ENCODE data around the gene TRAPPC6A. TPM values are rescaled to one million over a fixed set of nuclear protein-coding genes. Genes with fewer than 3 reads are reported as not detected.
A peak's percentile ranks its signal among the peaks of the same experiment; 100 is the strongest.

The TRAPPC6A gene
- total and polyA plus RNA-seq, 2 of the 13 experiments (the other 11 are each of a cell fraction or from before 2014, with no cell fraction given) = 6.5 to 21.0 TPM

- TF ChIP-seq, protein P1, sequence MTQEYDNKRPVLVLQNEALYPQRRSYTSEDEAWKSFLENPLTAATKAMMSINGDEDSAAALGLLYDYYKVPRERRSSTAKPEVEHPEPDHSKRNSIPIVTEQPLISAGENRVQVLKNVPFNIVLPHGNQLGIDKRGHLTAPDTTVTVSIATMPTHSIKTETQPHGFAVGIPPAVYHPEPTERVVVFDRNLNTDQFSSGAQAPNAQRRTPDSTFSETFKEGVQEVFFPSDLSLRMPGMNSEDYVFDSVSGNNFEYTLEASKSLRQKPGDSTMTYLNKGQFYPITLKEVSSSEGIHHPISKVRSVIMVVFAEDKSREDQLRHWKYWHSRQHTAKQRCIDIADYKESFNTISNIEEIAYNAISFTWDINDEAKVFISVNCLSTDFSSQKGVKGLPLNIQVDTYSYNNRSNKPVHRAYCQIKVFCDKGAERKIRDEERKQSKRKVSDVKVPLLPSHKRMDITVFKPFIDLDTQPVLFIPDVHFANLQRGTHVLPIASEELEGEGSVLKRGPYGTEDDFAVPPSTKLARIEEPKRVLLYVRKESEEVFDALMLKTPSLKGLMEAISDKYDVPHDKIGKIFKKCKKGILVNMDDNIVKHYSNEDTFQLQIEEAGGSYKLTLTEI (CRISPR knock-in tag; conservative IDR thresholded peaks at IDR 0.05) = no peak
- peak; percentile 84 for TF ChIP-seq ZNF263 (CRISPR knock-in tag; IDR thresholded peaks at IDR 0.05)
- no peak for TF ChIP-seq ZNF501 (CRISPR knock-in tag; IDR thresholded peaks at IDR 0.05)
- TF ChIP-seq ZNF460 (CRISPR knock-in tag; IDR thresholded peaks at IDR 0.05; ENCODE audit: borderline replicate concordance) = no peak
- TF ChIP-seq XRCC5 (optimal IDR thresholded peaks at IDR 0.05; ENCODE audit: low read length) = peak; percentile 65
- no peak for TF ChIP-seq ZNF781 (CRISPR knock-in tag; IDR thresholded peaks at IDR 0.05; ENCODE audit: borderline replicate concordance, not compliant biosample characterization)
- 0 out of 2 replicates have a peak, but pooled peaks have one; percentile 18 for TF ChIP-seq ETV5 (CRISPR knock-in tag; IDR thresholded peaks at IDR 0.05; ENCODE audit: borderline replicate concordance)
- no peak for TF ChIP-seq ZNF333 (CRISPR knock-in tag; IDR thresholded peaks at IDR 0.05; ENCODE audit: borderline replicate concordance)
- no peak for TF ChIP-seq U2AF2 (IDR thresholded peaks at IDR 0.05; ENCODE audit: low read depth, low read length)
- no peak for TF ChIP-seq ATRX (CRISPR knock-in tag; IDR thresholded peaks at IDR 0.05; ENCODE audit: borderline replicate concordance)
- TF ChIP-seq MAFG (CRISPR knock-in tag; IDR thresholded peaks at IDR 0.05) = no peak
- no peak for TF ChIP-seq ZNF549 (CRISPR knock-in tag; IDR thresholded peaks at IDR 0.05)
- no peak for TF ChIP-seq LCORL (IDR thresholded peaks at IDR 0.05)
- 0 out of 2 replicates have a peak, but pooled peaks have one; percentile 17 for TF ChIP-seq LCORL (CRISPR knock-in tag; IDR thresholded peaks at IDR 0.05)
- no peak for TF ChIP-seq MYNN (CRISPR knock-in tag; IDR thresholded peaks at IDR 0.05; ENCODE audit: low read depth)
- TF ChIP-seq ZNF331 (CRISPR knock-in tag; IDR thresholded peaks at IDR 0.05) = peak; percentile 27; the same call in 1 of the 2 replicates
- no peak for TF ChIP-seq ZNF644 (CRISPR knock-in tag; IDR thresholded peaks at IDR 0.05; ENCODE audit: low read depth)
- 0 out of 2 replicates have a peak, but pooled peaks have one; percentile 17 for TF ChIP-seq ELF3 (CRISPR knock-in tag; IDR thresholded peaks at IDR 0.05)
- TF ChIP-seq, protein P2, sequence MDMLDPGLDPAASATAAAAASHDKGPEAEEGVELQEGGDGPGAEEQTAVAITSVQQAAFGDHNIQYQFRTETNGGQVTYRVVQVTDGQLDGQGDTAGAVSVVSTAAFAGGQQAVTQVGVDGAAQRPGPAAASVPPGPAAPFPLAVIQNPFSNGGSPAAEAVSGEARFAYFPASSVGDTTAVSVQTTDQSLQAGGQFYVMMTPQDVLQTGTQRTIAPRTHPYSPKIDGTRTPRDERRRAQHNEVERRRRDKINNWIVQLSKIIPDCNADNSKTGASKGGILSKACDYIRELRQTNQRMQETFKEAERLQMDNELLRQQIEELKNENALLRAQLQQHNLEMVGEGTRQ (IDR thresholded peaks at IDR 0.05; ENCODE audit: low read depth, low read length) = no peak
- TF ChIP-seq, protein P2 (CRISPR knock-in tag; IDR thresholded peaks at IDR 0.05; ENCODE audit: borderline replicate concordance) = no peak
- no peak for TF ChIP-seq RXRB (CRISPR knock-in tag; IDR thresholded peaks at IDR 0.05; ENCODE audit: borderline replicate concordance)
- TF ChIP-seq MED8 (CRISPR knock-in tag; IDR thresholded peaks at IDR 0.05; ENCODE audit: insufficient replicate concordance) = no peak
- TF ChIP-seq FOSL2 (CRISPR knock-in tag; IDR thresholded peaks at IDR 0.05) = peak; percentile 39; the same call in 1 of the 2 replicates
- no peak for TF ChIP-seq RBM22 (optimal IDR thresholded peaks at IDR 0.05; ENCODE audit: low read length)
- no peak for TF ChIP-seq AHR (CRISPR knock-in tag; IDR thresholded peaks at IDR 0.05)
- no peak for TF ChIP-seq ZBTB1 (CRISPR knock-in tag; IDR thresholded peaks at IDR 0.05; ENCODE audit: borderline replicate concordance)
- no peak for TF ChIP-seq SALL2 (CRISPR knock-in tag; IDR thresholded peaks at IDR 0.05)
- no peak for TF ChIP-seq SMARCC2 (IDR thresholded peaks at IDR 0.05)
- 0 out of 2 replicates have a peak, but pooled peaks have one; percentile 34 for TF ChIP-seq GATAD2A (CRISPR knock-in tag; IDR thresholded peaks at IDR 0.05)
- no peak for TF ChIP-seq ATF7 (IDR thresholded peaks at IDR 0.05)
- TF ChIP-seq ATF7 (CRISPR knock-in tag; IDR thresholded peaks at IDR 0.05) = no peak
Observed at GRCh38 chr19:45130888-45131615, 47.0 kb downstream of the TRAPPC6A start (continued).

Measured in HepG2 (cell line).